GM12878 (cell line): ENCODE measurements around the gene AIF1. TPM values are rescaled to one million over a fixed set of nuclear protein-coding genes. Genes with fewer than 3 reads are reported as not detected.

Experiments used
- ATAC-seq: fragments of 200-7000 bp; cut with Tn5 transposase; 3 replicates; pipeline ENCODE4 v1.9.1; 2020; ENCODE audit warnings: mild to moderate bottlenecking, moderate library complexity
- BruUV-seq: library from RNA; stranded (reverse); fragments of 400-500 nt; replicated peaks from 2 replicates; lab custom pipeline; 2021; lab: Mats Ljungman, UMichigan
- CTCF ChIA-PET: fragments of 300-600 bp; sonication (Branson Sonifier 250); formaldehyde crosslinking; extraction: SDS; loops from one replicate; lab custom pipeline; 2021; ENCODE audit warnings: inconsistent platforms; lab: Yijun Ruan, JAX
- POLR2A ChIA-PET: fragments of 350-600 bp; formaldehyde crosslinking; extraction: SDS; loops from one replicate; lab custom pipeline; 2021; ENCODE audit warnings: inconsistent platforms; lab: Charles Lee
- RAD21 ChIA-PET: fragments of 300-600 bp; sonication (Branson Sonifier 250); formaldehyde crosslinking; loops from one replicate; lab custom pipeline; 2023; ENCODE audit warnings: antibody characterized with exemption; ENCODE audit not compliant: unreplicated experiment; lab: Charles Lee
- SMC1A ChIA-PET: fragments of 300-600 bp; sonication (Branson Sonifier 250); formaldehyde crosslinking; loops from one replicate; lab custom pipeline; 2023; ENCODE audit not compliant: unreplicated experiment, uncharacterized antibody; lab: Charles Lee
- DNase-seq: peaks from one replicate; pipeline ENCODE4 v3.0.0-alpha.2; 2011; ENCODE audit warnings: low read depth, low spot score
- FAIRE-seq: peaks from 3 replicates; lab custom pipeline; 2011; peaks lifted over from hg19 to GRCh38; lab: Jason Lieb, UNC
- H2AFZ ChIP-seq: 2 replicates; pipeline ENCODE4 v1.6.0; 2011; ENCODE audit warnings: low read depth, low read length, control low read depth; ENCODE audit not compliant: control insufficient read depth
- H3K27ac ChIP-seq: 2 replicates; pipeline ENCODE4 v1.5.1; 2011; ENCODE audit warnings: control low read depth; ENCODE audit not compliant: control insufficient read depth, insufficient read depth
- H3K27me3 ChIP-seq, 2 experiments: replicated peaks in 1 of 2; 2 replicates each; pipeline versions ENCODE4 v1.6.0 to v1.6.1; 2011; ENCODE audit warnings: low read length in 1 of 2; ENCODE audit not compliant: control insufficient read depth in 2 of 2, insufficient read depth in 2 of 2
- H3K36me3 ChIP-seq, 2 experiments: 2 replicates each; pipeline ENCODE4 v1.5.1; 2011; ENCODE audit warnings: low read length in 1 of 2; ENCODE audit not compliant: control insufficient read depth in 2 of 2, insufficient read depth in 2 of 2
- H3K4me1 ChIP-seq: 2 replicates; pipeline ENCODE4 v1.6.1; 2011; ENCODE audit warnings: mild to moderate bottlenecking, low read length, moderate library complexity, mixed read lengths; ENCODE audit not compliant: control insufficient read depth, insufficient read depth
- H3K4me2 ChIP-seq: 2 replicates; pipeline ENCODE4 v1.6.0; 2011; ENCODE audit warnings: control low read depth; ENCODE audit not compliant: control insufficient read depth, insufficient read depth
- H3K4me3 ChIP-seq: fragments of 200-600 bp; sonication (generic); 2 replicates; pipeline ENCODE4 v1.5.1; 2016
- H3K79me2 ChIP-seq: 2 replicates; pipeline ENCODE4 v1.6.0; 2011; ENCODE audit warnings: low read length; ENCODE audit not compliant: control insufficient read depth, insufficient read depth
- H3K9ac ChIP-seq: 2 replicates; pipeline ENCODE4 v1.8.0; 2011; ENCODE audit warnings: low read length, control low read depth, mixed read lengths; ENCODE audit not compliant: control insufficient read depth, insufficient read depth
- H3K9me3 ChIP-seq: replicated peaks from 3 replicates; pipeline ENCODE4 v1.5.1; 2011; ENCODE audit warnings: mild to moderate bottlenecking, low read length; ENCODE audit not compliant: control insufficient read depth, insufficient read depth
- H4K20me1 ChIP-seq: 2 replicates; pipeline ENCODE4 v1.6.0; 2011; ENCODE audit not compliant: control insufficient read depth, insufficient read depth
- CEBPB ChIP-seq, 2 experiments: fragments of 150-350 bp in 1 of 2; IDR thresholded peaks; 2 replicates each; pipeline ENCODE4 v1.6.1; 2012 to 2014; ENCODE audit warnings: low read depth in 2 of 2, low read length in 2 of 2, borderline replicate concordance in 1 of 2, inconsistent platforms in 1 of 2
- HDGF ChIP-seq: fragments of 450-650 bp; IDR thresholded peaks from 2 replicates; pipeline ENCODE4 v1.6.1; 2016; ENCODE audit warnings: antibody characterized with exemption
- MTA3 ChIP-seq: IDR thresholded peaks from 2 replicates; pipeline ENCODE4 v1.6.1; 2012; ENCODE audit warnings: low read length, inconsistent platforms, borderline replicate concordance
- MXI1 ChIP-seq: fragments of 150-350 bp; IDR thresholded peaks from 2 replicates; pipeline ENCODE4 v1.6.1; 2011; ENCODE audit warnings: low read depth, mild to moderate bottlenecking, inconsistent platforms, low read length, improper control_type of control experiment
- POLR2A ChIP-seq: IDR thresholded peaks from 2 replicates; pipeline ENCODE4 v1.6.1; 2011; ENCODE audit warnings: low read depth, mild to moderate bottlenecking, low read length
- RCOR1 ChIP-seq: conservative IDR thresholded peaks from 2 replicates; pipeline ENCODE4 v1.6.1; 2012; ENCODE audit warnings: low read depth, low read length, improper control_type of control experiment
- RFX5 ChIP-seq: IDR thresholded peaks from 2 replicates; pipeline ENCODE4 v1.6.1; 2011; ENCODE audit warnings: low read depth, low read length, improper control_type of control experiment
- SPI1 ChIP-seq: IDR thresholded peaks from 2 replicates; pipeline ENCODE4 v1.6.1; 2011; ENCODE audit warnings: low read depth, mild to moderate bottlenecking, low read length, moderate library complexity, borderline replicate concordance; ENCODE audit not compliant: insufficient read depth
- WRNIP1 ChIP-seq: IDR thresholded peaks from 2 replicates; pipeline ENCODE4 v1.6.1; 2011; ENCODE audit warnings: low read depth, low read length, improper control_type of control experiment, borderline replicate concordance
- ZNF207 ChIP-seq: fragments of 450-650 bp; IDR thresholded peaks from 2 replicates; pipeline ENCODE4 v1.6.1; 2014; ENCODE audit warnings: antibody characterized with exemption, mild to moderate bottlenecking, borderline replicate concordance
- ZNF622 ChIP-seq: fragments of 450-650 bp; IDR thresholded peaks from 2 replicates; pipeline ENCODE4 v1.6.1; 2017; ENCODE audit warnings: mild to moderate bottlenecking, inconsistent platforms
- WGBS: methylation state at CpG from one replicate; pipeline ENCODE4 v1.1.6; 2016; ENCODE audit warnings: low lambda C conversion rate; ENCODE audit not compliant: insufficient replicate concordance, insufficient coverage; ENCODE audit errors: missing lambda C conversion rate; 5-methylcytosine and 5-hydroxymethylcytosine counted together
- in situ Hi-C: fragments of 300-500 bp; cut with MboI; formaldehyde crosslinking; loops from 9 replicates; pipeline ENCODE4 v1.14.3; 2018; ENCODE audit warnings: mixed read lengths
- intact Hi-C: fragments of 100-400 bp; cut with micrococcal nuclease; formaldehyde crosslinking; loops from one replicate; pipeline ENCODE4 v1.14.2; 2022; ENCODE audit not compliant: unreplicated experiment
- polyA plus RNA-seq, 11 experiments: library from polyadenylated mRNA; depleted of rRNA in 4 of 11; unstranded in 6 of 11; stranded (reverse) in 5 of 11; fragments of >200 nt; fragmentation: Nextera tagmentation in 4 of 11; fragmentation: Illumina TruSeq in 1 of 11; extraction: Ambion mirVana in 4 of 11; extraction: Trizol in 1 of 11; gene quantifications; 1 replicate in 1 of 11; 2 replicates in 10 of 11; pipeline versions ENCODE4 v1.2.1 to v1.2.3, GENCODE V29; 2011 to 2016; ENCODE audit warnings: inconsistent platforms in 2 of 11, missing spikeins in 2 of 11, low read depth in 1 of 11
- total RNA-seq, 4 experiments: library from RNA; depleted of rRNA in 3 of 4; stranded (reverse); fragments of >200 nt in 3 of 4; fragmentation: Illumina TruSeq in 1 of 4; extraction: Trizol in 1 of 4; gene quantifications; 2 replicates each; pipeline versions ENCODE4 v1.2.1 to v1.2.3, GENCODE V29; 2013 to 2021
- TF ChIP-seq, protein P1 (sequence below): IDR thresholded peaks from 2 replicates; pipeline ENCODE4 v1.6.1; 2012; ENCODE audit warnings: low read depth, low read length, improper control_type of control experiment
- TF ChIP-seq, protein P2 (sequence below): fragments of 450-650 bp; IDR thresholded peaks from 2 replicates; pipeline ENCODE4 v1.6.1; 2017; ENCODE audit warnings: low read depth, mild to moderate bottlenecking, moderate library complexity

Gene AIF1
- total and polyA plus RNA-seq, 10 of the 15 experiments (the other 5 are each of a cell fraction or from before 2014, with no cell fraction given), result 1.9 to 256 (median 134) TPM

DNA sequence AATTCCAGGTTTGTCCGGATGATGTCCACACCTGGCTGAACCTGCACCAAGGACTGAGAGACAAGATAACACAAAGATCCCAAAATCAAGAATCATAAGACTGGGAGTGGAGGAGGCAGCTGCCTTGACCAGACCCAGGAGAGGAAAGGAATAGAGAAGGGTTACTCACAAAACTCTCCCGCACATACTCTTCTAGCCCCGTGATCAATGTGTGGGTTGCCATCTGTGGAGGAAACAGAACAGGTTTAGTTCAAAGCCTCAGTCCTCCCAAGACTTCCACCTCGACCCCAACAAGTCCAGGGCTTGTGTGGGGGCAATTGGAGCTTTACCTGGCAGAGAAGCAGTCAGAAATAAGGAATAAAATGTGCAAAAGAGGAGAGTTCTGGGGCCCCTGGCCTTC is 26.3 kb downstream of the AIF1 start:
- H4K20me1 ChIP-seq, result no peaks in the 10 kb centered on the region
- no peak overlapping the region for H3K4me2 ChIP-seq
- H3K9ac ChIP-seq, result no peak overlapping the region
- CTCF ChIA-PET, result no interaction called here
- TF ChIP-seq POLR2A, result no peak
- TF ChIP-seq HDGF, result no peak
- no peak for TF ChIP-seq ZNF207
- no peak for TF ChIP-seq SPI1
- TF ChIP-seq MTA3, result no peak
- TF ChIP-seq, protein P1, sequence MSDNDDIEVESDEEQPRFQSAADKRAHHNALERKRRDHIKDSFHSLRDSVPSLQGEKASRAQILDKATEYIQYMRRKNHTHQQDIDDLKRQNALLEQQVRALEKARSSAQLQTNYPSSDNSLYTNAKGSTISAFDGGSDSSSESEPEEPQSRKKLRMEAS, result no peak
- TF ChIP-seq ZNF622, result no peak
- no peak for TF ChIP-seq CEBPB (IDR thresholded peaks at IDR 0.05; ENCODE audit: borderline replicate concordance in 1 of 2, low read depth in 2 of 2, low read length in 2 of 2)
- no peak for TF ChIP-seq WRNIP1
- TF ChIP-seq RFX5, result no peak
- no peak for TF ChIP-seq MXI1
- no peak for TF ChIP-seq RCOR1
- TF ChIP-seq, protein P2, sequence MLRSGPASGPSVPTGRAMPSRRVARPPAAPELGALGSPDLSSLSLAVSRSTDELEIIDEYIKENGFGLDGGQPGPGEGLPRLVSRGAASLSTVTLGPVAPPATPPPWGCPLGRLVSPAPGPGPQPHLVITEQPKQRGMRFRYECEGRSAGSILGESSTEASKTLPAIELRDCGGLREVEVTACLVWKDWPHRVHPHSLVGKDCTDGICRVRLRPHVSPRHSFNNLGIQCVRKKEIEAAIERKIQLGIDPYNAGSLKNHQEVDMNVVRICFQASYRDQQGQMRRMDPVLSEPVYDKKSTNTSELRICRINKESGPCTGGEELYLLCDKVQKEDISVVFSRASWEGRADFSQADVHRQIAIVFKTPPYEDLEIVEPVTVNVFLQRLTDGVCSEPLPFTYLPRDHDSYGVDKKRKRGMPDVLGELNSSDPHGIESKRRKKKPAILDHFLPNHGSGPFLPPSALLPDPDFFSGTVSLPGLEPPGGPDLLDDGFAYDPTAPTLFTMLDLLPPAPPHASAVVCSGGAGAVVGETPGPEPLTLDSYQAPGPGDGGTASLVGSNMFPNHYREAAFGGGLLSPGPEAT, result no peak
- POLR2A ChIA-PET, result no interaction called here
- no peak overlapping the region for H3K27ac ChIP-seq
- H3K9me3 ChIP-seq, result no peaks in the 10 kb centered on the region
- ATAC-seq (no peak), FAIRE-seq (no peak), DNase-seq (no peak)
- H2AFZ ChIP-seq, result no peak overlapping the region
- H3K79me2 ChIP-seq, result no peaks in the 10 kb centered on the region
- H3K27me3 ChIP-seq, result no peaks in the 10 kb centered on the region
- SMC1A ChIA-PET, result interaction anchor here (1.0 kb wide), 1 partner anchor 93 kb away, joined by 4 read pairs; no protein-coding TSS in a partner anchor
- RAD21 ChIA-PET, result no interaction called here
- BruUV-seq, result no TSS peak
- intact Hi-C loops, result no loop called here
- peaks cover 38 to 53% of the 10 kb centered on the region in 2 experiments for H3K36me3 ChIP-seq
- 83% methylated on average over 4 of the region's 4 CpGs for WGBS
- in situ Hi-C loops, result no loop called here
- H3K4me3 ChIP-seq, result no peak overlapping the region
- H3K4me1 ChIP-seq, result no peaks in the 10 kb centered on the region
